PC-9 (cell line): Measurements from ENCODE around the gene AXIN2. TPM values are rescaled to one million over a fixed set of nuclear protein-coding genes. Genes with fewer than 3 reads are reported as not detected.

ENCODE experiments used
- BruUV-seq: library from RNA; stranded (reverse); fragments of 400-500 nt; replicated peaks from 2 replicates; lab custom pipeline; 2021; lab: Mats Ljungman, UMichigan
- CTCF ChIA-PET: fragments of 300-600 bp; sonication (Branson Sonifier 250); formaldehyde crosslinking; loops from one replicate; lab custom pipeline; 2022; ENCODE audit warnings: antibody characterized with exemption; lab: Charles Lee
- POLR2A ChIA-PET: fragments of 300-600 bp; sonication (Branson Sonifier 250); formaldehyde crosslinking; loops from one replicate; lab custom pipeline; 2022; ENCODE audit warnings: antibody characterized with exemption; ENCODE audit not compliant: unreplicated experiment; lab: Charles Lee
- DNase-seq, 2 experiments: peaks; one replicate each; pipeline versions ENCODE4 v3.0.0 to v3.0.0-alpha.2; 2015 to 2022; ENCODE audit warnings: mixed read lengths in 1 of 2
- H2AFZ ChIP-seq: fragments of 200-600 bp; sonication (generic); 2 replicates; pipeline ENCODE4 v1.8.1; 2017; ENCODE audit warnings: antibody characterized with exemption
- H3F3A ChIP-seq: fragments of 200-600 bp; sonication (generic); 2 replicates; pipeline ENCODE4 v1.8.1; 2017; ENCODE audit warnings: antibody characterized with exemption, mild to moderate bottlenecking, low read depth; ENCODE audit not compliant: insufficient read depth
- H3K27ac ChIP-seq: fragments of 200-600 bp; sonication (generic); 2 replicates; pipeline ENCODE4 v1.6.1; 2016; ENCODE audit warnings: mixed run types
- H3K27me3 ChIP-seq: fragments of 200-600 bp; sonication (generic); 2 replicates; pipeline ENCODE4 v1.6.1; 2016; ENCODE audit warnings: low read depth, mixed run types; ENCODE audit not compliant: insufficient read depth
- H3K36me3 ChIP-seq: fragments of 200-600 bp; sonication (generic); 2 replicates; pipeline ENCODE4 v1.6.1; 2016; ENCODE audit warnings: low read depth, mixed run types
- H3K4me1 ChIP-seq: fragments of 200-600 bp; sonication (generic); replicated peaks from 2 replicates; pipeline ENCODE4 v1.6.1; 2016; ENCODE audit warnings: mixed run types; ENCODE audit not compliant: insufficient read depth
- H3K4me2 ChIP-seq: fragments of 200-600 bp; sonication (generic); 2 replicates; pipeline ENCODE4 v1.6.1; 2017; ENCODE audit warnings: mixed run types
- H3K4me3 ChIP-seq: fragments of 200-600 bp; sonication (generic); 2 replicates; pipeline ENCODE4 v1.6.1; 2016; ENCODE audit warnings: mixed run types
- H3K79me2 ChIP-seq: fragments of 200-600 bp; sonication (generic); 2 replicates; pipeline ENCODE4 v1.6.1; 2017; ENCODE audit warnings: low read depth, mixed run types
- H3K9me2 ChIP-seq: fragments of 200-600 bp; sonication (generic); 2 replicates; pipeline ENCODE4 v1.8.1; 2017; ENCODE audit warnings: mild to moderate bottlenecking; ENCODE audit not compliant: insufficient read depth
- H3K9me3 ChIP-seq: fragments of 200-600 bp; sonication (generic); 2 replicates; pipeline ENCODE4 v1.8.1; 2016; ENCODE audit warnings: low read depth; ENCODE audit not compliant: insufficient read depth
- H4K20me1 ChIP-seq: fragments of 200-600 bp; sonication (generic); 2 replicates; pipeline ENCODE4 v1.8.1; 2017; ENCODE audit not compliant: insufficient read depth
- CTCF ChIP-seq: fragments of 200-600 bp; sonication (generic); conservative IDR thresholded peaks from 2 replicates; pipeline ENCODE4 v1.6.1; 2017; ENCODE audit warnings: mixed run types, antibody characterized with exemption, mild to moderate bottlenecking, moderate library complexity
- EZH2 ChIP-seq: fragments of 200-600 bp; sonication (generic); IDR thresholded peaks from 2 replicates; pipeline ENCODE4 v1.8.0; 2017; ENCODE audit warnings: antibody characterized with exemption, low read depth
- intact Hi-C: fragments of 100-400 bp; cut with micrococcal nuclease; formaldehyde crosslinking; loops from one replicate; pipeline ENCODE4 v1.10.0; 2022; ENCODE audit not compliant: unreplicated experiment
- total RNA-seq: library from RNA; stranded (reverse); gene quantifications from 2 replicates; pipeline ENCODE4 v1.2.3, GENCODE V29; 2021

The AXIN2 gene
- total RNA-seq, 1 experiment from 2014 or later, result 0.24 TPM

GRCh38 chr17:65609286-65609685, 47.8 kb upstream of the AXIN2 start:
- BruUV-seq, result no TSS peak
- H2AFZ ChIP-seq, result no peak overlapping the region
- no peak for DNase-seq
- no peaks in the 10 kb centered on the region for H3F3A ChIP-seq
- no peaks in the 10 kb centered on the region for H3K9me3 ChIP-seq
- POLR2A ChIA-PET, result no interaction called here
- no peak overlapping the region for H3K4me2 ChIP-seq
- H3K27me3 ChIP-seq, result no peaks in the 10 kb centered on the region
- intact Hi-C loops, result no loop called here
- CTCF ChIA-PET, result interaction anchor here (0.5 kb wide), 1 partner anchor 33 kb away, joined by 4 read pairs; no protein-coding TSS in a partner anchor
- no peak overlapping the region for H3K4me3 ChIP-seq
- no peaks in the 10 kb centered on the region for H3K9me2 ChIP-seq
- no peaks in the 10 kb centered on the region for H3K4me1 ChIP-seq
- H3K36me3 ChIP-seq, result no peaks in the 10 kb centered on the region
- H3K27ac ChIP-seq, result no peak overlapping the region
- no peaks in the 10 kb centered on the region for H3K79me2 ChIP-seq
- H4K20me1 ChIP-seq, result no peaks in the 10 kb centered on the region
- TF ChIP-seq EZH2 (no peak), CTCF (no peak)

- BruUV-seq, result no TSS peak
Measured at GRCh38 chr17:65604070-65604469, 42.6 kb upstream of the AXIN2 start.

GRCh38 chr17:65601881-65602280, 40.4 kb upstream of the AXIN2 start:
- TF ChIP-seq CTCF, result no peak
- no peak for TF ChIP-seq EZH2
- Histone ChIP-seq H3K79me2 (no peaks in the 10 kb centered on the region), H3K9me2 (no peaks in the 10 kb centered on the region), H3K27ac (no peak overlapping the region), H4K20me1 (no peaks in the 10 kb centered on the region), H3K27me3 (no peaks in the 10 kb centered on the region), H2AFZ (no peak overlapping the region), H3K4me3 (no peak overlapping the region), H3K36me3 (no peaks in the 10 kb centered on the region), H3K9me3 (no peaks in the 10 kb centered on the region), H3K4me1 (no peaks in the 10 kb centered on the region), H3K4me2 (no peak overlapping the region), H3F3A (no peaks in the 10 kb centered on the region)
- DNase-seq, result no peak
- BruUV-seq, result no TSS peak
- CTCF ChIA-PET, result no interaction called here
- intact Hi-C loops, result no loop called here
- POLR2A ChIA-PET, result no interaction called here

More at GRCh38 chr17:65604070-65604469, 42.6 kb upstream of the AXIN2 start:
- Histone ChIP-seq H3K4me2 (no peak overlapping the region), H3K36me3 (no peaks in the 10 kb centered on the region), H3K9me3 (no peaks in the 10 kb centered on the region), H3K27ac (no peak overlapping the region), H3K9me2 (no peaks in the 10 kb centered on the region), H3K27me3 (no peaks in the 10 kb centered on the region), H3K4me1 (no peaks in the 10 kb centered on the region), H2AFZ (no peak overlapping the region), H3K4me3 (no peak overlapping the region), H3F3A (no peaks in the 10 kb centered on the region), H3K79me2 (no peaks in the 10 kb centered on the region), H4K20me1 (no peaks in the 10 kb centered on the region)
- CTCF ChIA-PET, result no interaction called here
- DNase-seq, result no peak
- POLR2A ChIA-PET, result no interaction called here
- intact Hi-C loops, result no loop called here
- TF ChIP-seq CTCF (no peak), EZH2 (no peak)
